Activated CD8-positive, alpha-beta memory T cell treated with anti-CD3 and anti-CD28 coated beads, Interleukin-2, amount 50 U/mL, for 48 hours (primary cell): ENCODE data around the gene ATF7IP.

Experiments
- DNase-seq: peaks from one replicate; pipeline ENCODE4 v3.0.0-alpha.2; 2020

The ATF7IP gene

GRCh38 chr12:14422516-14423230 is 57.2 kb downstream of the ATF7IP start:
- DNase-seq: no peak

GRCh38 chr12:14424545-14424944 is 59.1 kb downstream of the ATF7IP start:
- DNase-seq: no peak

GRCh38 chr12:14426792-14427191 is 61.3 kb downstream of the ATF7IP start:
- DNase-seq: no peak

- no peak for DNase-seq
These were observed 62.4 kb downstream of the ATF7IP start for GRCh38 chr12:14427929-14428328.

GRCh38 chr12:14430394-14430986 is 65.0 kb downstream of the ATF7IP start:
- no peak for DNase-seq

DNA sequence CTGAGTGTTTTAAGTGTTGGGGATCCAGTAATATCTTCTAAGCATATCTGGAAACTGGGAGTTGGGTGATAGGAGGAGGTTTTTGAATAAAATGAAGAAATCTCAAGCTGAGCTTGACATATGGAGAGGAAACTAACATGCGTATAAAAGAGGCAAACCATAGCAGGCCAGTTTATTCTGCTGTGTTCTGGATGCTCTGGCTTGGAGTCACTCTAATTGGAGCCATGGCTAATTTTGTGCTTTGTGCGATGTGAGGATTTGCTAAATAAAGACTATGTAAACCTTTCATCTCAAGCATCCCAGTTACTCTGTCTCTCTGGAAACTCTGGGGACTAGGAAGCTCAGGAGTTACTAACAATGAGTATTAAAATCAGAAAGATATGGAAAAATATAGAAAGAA is 66.5 kb downstream of the ATF7IP start:
- no peak for DNase-seq

DNA sequence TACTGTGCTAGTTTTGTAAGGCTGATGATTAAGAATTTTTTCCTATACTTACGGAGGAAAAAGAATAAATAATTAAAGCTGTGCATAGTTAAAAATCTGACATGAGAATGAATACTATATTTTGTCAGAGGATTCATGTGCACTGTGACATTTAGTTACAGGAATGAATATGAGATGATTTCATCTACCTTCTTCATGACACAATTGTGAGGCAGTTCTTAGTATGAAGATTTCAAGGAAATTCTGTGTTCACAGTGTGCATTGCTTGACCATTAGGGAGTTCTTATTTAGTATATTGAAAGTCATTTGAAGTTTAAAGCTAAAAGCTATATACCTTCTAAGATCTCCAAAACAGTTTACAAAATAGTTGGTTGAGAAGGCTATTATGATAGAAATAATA is 70.1 kb downstream of the ATF7IP start:
- no peak for DNase-seq

DNA sequence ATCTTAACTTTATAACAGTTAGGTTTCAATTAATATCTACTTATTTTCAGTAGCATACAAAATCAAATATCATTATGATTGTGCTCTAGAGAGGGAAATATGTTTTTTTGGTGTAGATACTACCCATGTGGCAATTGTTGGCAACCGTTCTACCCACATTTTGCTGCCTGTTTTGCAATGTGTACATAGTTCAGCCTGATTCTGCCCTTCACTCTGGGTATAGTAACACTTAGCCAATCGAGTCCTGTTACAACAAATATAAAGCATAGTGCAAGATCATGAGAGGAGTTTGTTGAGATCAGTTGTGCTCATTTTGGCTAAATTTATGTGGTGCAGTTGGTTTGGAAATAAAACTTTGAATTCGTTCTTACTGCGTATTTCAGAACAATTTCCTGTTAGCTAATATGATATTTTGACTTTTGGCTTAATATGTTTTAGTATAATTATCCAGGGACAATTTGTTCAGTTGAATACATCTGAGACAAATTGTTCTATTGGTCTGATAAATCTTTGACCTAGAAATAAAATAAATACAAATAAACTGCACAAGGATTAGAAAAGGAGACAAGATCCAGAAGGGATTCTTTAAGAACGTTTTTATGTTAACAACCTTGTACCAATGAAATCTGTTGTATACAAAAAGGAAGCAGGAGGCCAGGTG is 76.9 kb downstream of the ATF7IP start:
- DNase-seq: no peak

DNA sequence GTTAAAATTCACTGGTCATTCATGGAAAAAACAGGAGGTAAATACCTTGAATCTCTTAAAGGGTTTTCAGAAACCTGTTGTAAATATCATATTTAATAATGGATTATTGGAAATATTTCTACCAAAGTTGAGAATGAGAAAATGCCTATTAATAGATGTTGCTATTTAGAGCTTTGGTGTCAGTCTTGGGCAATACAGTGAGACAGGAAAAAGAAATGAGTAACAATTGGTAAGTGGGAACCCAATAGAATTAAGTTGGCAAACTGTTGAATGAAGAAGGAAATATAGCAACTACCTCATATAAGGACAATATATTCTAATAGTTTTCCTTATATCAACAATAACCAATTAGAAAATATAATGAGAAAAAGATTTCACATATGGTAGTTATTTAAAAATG is 78.0 kb downstream of the ATF7IP start:
- DNase-seq: no peak

DNA sequence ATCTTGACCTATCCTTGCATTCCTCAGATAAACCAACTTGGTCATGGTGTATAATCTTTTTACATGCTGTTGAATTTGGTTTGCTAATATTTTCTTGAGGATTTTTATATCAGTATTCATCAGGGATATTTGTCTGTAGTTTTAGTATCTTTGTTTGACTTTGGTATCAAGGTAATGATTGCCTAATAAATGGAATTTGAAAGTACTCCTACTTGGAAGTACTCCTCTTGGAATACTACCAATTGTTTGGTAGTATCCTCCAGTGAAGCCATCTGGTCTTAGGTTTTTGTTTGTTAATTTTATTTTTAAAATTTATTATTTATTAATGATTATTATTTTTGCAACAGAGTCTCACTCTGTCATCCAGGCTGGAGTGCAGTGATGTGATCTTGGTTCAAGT is 85.0 kb downstream of the ATF7IP start:
- DNase-seq: no peak

- DNase-seq: no peak
These were observed 86.9 kb downstream of the ATF7IP start for GRCh38 chr12:14452336-14452735.

- DNase-seq: no peak
These were observed 87.4 kb downstream of the ATF7IP start for GRCh38 chr12:14452865-14453264.

DNA sequence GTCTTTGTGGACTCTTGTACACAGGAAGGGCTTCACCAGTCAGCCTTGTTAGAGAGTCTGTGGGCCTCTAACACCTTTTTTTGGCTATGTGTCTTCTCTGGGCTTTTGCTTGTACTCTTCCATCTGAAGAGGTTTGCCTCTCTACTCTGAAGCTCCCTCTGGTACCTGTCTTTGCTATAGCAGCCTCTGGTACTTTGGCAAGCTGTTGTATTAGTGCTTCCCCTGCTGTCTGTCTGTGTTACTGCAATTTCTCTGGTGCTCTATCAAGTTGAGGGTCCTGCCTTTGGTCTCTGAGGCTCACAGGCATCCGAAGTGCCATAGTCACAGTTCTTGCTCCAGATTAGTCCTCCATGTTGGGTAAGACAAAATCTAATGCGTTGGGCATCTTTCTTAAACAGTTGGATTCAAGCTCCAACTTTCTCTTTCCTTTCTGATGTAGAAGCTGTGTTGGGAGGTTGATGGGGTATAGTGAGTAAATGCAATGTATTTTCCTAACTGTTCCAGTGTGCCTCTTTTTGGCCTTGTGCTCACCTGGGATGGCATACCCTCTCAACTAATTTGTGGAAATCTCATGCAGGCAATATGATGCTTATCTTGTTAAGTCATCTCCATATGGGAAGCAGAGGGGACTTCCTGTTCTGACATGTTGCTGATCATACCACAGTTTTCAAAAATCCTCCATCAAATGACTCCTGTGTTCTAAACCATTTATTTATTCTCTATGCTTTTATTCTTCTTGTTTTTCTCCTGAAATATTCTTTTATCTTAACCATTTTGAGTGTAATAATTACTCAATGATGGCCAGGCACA is 88.8 kb downstream of the ATF7IP start:
- no peak for DNase-seq

- no peak for DNase-seq
These were observed 94.8 kb downstream of the ATF7IP start for GRCh38 chr12:14460212-14460841.

DNA sequence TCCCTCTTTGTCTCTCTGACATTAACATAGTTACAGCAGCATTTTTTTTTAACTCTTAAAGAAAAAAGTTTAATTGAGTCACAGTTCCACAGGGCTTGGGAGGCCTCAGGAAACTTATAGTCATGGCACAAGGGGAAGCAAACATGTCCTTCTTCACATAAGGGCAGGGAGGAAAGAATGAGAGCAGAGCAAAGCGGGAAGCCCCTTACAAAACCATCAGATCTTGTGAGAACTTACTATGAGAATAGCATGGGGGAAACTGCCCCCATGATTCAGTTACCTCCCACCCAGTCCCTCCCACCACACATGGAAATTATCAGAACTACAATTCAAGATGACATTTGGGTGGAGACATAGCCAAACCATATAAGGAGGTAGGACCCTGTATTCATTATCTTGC is 106.0 kb downstream of the ATF7IP start:
- DNase-seq: no peak

DNA sequence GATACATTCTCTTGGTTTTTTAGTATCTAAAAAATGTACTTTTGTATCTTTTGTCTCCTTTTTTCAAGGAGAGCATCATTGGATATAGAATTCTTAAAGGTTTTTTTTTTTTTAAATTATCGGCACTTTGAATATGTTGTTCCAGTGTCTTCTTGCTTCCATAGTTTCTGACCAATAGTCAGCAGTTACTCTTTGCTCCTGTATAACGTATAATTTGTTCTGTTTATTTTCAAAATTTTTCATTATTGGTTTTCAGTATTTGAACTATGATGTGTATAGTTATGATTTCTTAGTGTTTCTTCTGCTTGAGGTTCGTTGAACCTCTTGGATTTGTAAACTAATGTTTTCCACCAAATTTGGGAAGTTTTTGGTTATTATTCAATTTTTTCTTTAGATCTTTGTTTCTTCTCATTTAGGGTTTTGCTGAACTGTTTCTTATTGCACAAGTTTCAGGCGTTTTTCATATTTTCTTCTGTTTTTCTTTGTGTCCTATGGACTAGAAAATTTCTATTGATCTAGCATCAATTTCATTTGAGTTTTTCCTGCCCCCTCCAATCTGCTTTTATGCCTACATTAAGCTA is 108.3 kb downstream of the ATF7IP start:
- DNase-seq: no peak

DNA sequence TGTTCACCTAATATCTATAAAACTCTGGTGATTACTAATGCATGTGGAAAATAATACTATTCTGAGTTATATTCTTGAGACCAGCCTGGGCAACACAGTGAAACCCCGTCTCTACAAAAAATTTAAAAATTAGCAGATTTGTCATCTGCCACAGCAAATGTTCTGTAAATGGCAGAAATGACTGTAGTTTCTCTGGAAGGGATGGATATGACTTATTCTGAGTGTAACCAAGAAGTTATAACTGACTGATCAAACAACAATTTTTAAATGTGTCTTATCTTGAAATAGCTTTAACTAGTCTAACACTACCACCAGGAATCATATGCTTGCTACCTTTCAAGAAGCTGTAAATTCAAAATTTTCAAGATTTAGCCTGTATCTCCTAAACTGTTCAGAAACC is 113.5 kb downstream of the ATF7IP start:
- no peak for DNase-seq

GRCh38 chr12:14481201-14481600 is 115.7 kb downstream of the ATF7IP start:
- DNase-seq: no peak

- no peak for DNase-seq
These were observed 116.9 kb downstream of the ATF7IP start for GRCh38 chr12:14482361-14482760.

DNA sequence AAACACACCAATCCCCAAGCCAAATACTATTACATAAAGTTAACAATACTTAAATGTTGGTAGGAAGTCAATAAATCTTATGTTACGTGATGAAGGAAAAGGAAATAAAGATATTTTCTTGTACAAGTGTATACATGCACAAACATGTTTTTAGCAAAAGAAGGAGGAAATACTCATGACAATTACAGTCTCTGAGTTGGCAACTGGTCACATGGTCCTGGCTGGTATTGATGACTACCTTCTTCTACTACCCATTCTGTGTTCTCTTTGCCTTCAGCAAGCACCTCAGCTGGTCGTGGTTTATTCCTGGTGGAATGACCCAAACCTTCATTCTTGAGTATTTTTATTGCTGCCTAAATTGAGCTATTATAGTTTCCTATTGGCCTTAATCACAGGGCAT is 117.4 kb downstream of the ATF7IP start:
- DNase-seq: no peak

DNA sequence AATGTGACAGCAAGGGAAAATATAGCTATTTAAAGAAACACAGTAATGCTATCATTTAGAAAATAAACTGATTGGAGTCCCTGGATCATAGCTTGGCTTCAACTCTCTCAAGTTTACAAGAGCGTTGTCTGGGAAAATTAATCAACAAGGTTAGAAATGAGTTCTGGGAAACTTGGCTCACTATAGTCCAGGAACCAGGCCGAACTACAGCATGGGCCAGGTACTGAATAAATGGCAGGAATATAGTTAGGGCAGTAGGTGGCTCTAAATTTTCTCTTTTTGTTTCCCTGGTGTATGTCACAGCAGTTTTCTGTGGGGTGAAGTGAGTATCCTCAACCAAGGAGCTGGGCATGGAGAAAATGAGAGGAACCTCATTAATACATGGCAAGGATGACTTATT is 129.8 kb downstream of the ATF7IP start:
- DNase-seq: no peak
